Cardiac septum (tissue), 1 donor: ENCODE data around the gene ZDHHC3. TPM values are rescaled to one million over a fixed set of nuclear protein-coding genes. Genes with fewer than 3 reads are reported as not detected.
"Not testable (repeated sequence)": the region's sequence is repeated elsewhere in the genome, so short reads cannot be mapped to it uniquely, and the experiment has no call there.

Experiments
- DNase-seq: peaks from one replicate; pipeline ENCODE4 v3.0.0-alpha.2; 2020; ENCODE audit warnings: low spot score
- intact Hi-C: fragments of 100-400 bp; cut with DNase I; formaldehyde crosslinking; loops from one replicate; pipeline ENCODE4 v1.14.0; 2022
- total RNA-seq: library from RNA; stranded (reverse); fragmentation: NEBNext Ultra II Directional; extraction: Animal tissue kit (Norgen Biotek cat#: 25700); gene quantifications from one replicate; pipeline ENCODE4 v1.2.1, GENCODE V29; 2021
- donor health status: DM: no; HTN: no; CAD: no.

ZDHHC3 gene
- total RNA-seq, 1 donor from 2014 or later: 43.8 TPM

- intact Hi-C loops: no loop called here
- DNase-seq: no peak
Measured at GRCh38 chr3:45000823-45001222, 24.8 kb upstream of the ZDHHC3 start.

- intact Hi-C loops: no loop called here
- DNase-seq: no peak
Measured at GRCh38 chr3:44999782-45000181, 23.8 kb upstream of the ZDHHC3 start.

GRCh38 chr3:44996556-44996969 is 20.6 kb upstream of the ZDHHC3 start:
- intact Hi-C loops: no loop called here
- no peak for DNase-seq

- DNase-seq: no peak
- intact Hi-C loops: no loop called here
Measured at GRCh38 chr3:44995142-44995770, 19.3 kb upstream of the ZDHHC3 start.

- no peak for DNase-seq
- intact Hi-C loops: loop anchor here (5.0 kb wide), 1 partner anchor 44 kb away; no protein-coding TSS in a partner anchor
Measured at GRCh38 chr3:44993471-44994205, 17.7 kb upstream of the ZDHHC3 start.

- intact Hi-C loops: loop anchor here (5.0 kb wide), 1 partner anchor 44 kb away; no protein-coding TSS in a partner anchor
Measured at GRCh38 chr3:44992555-44993470, 16.8 kb upstream of the ZDHHC3 start.

GRCh38 chr3:44991326-44991725 is 15.4 kb upstream of the ZDHHC3 start:
- intact Hi-C loops: loop anchor here (5.0 kb wide), 1 partner anchor 46 kb away; no protein-coding TSS in a partner anchor

More at GRCh38 chr3:44992555-44993470, 16.8 kb upstream of the ZDHHC3 start:
- no peak for DNase-seq

GRCh38 chr3:44989636-44990373 is 13.8 kb upstream of the ZDHHC3 start:
- intact Hi-C loops: loop anchor here (5.0 kb wide), 1 partner anchor 47 kb away; no protein-coding TSS in a partner anchor
- no peak for DNase-seq

More at GRCh38 chr3:44991326-44991725, 15.4 kb upstream of the ZDHHC3 start:
- DNase-seq: no peak

GRCh38 chr3:44989141-44989540 is 13.2 kb upstream of the ZDHHC3 start:
- intact Hi-C loops: no loop called here
- no peak for DNase-seq

GRCh38 chr3:44988073-44988472 is 12.1 kb upstream of the ZDHHC3 start:
- no peak for DNase-seq
- intact Hi-C loops: no loop called here

GRCh38 chr3:44987332-44987731 is 11.4 kb upstream of the ZDHHC3 start:
- intact Hi-C loops: no loop called here
- no peak for DNase-seq

- intact Hi-C loops, DNase-seq: not testable (repeated sequence)
Measured at GRCh38 chr3:44986330-44986729, 10.4 kb upstream of the ZDHHC3 start.

GRCh38 chr3:44984335-44984734 is 8.4 kb upstream of the ZDHHC3 start:
- intact Hi-C loops: no loop called here
- no peak for DNase-seq

- intact Hi-C loops: no loop called here
- no peak for DNase-seq
Measured at GRCh38 chr3:44983484-44983941, 7.5 kb upstream of the ZDHHC3 start.

- DNase-seq: no peak
- intact Hi-C loops: no loop called here
Measured at GRCh38 chr3:44982817-44983216, 6.8 kb upstream of the ZDHHC3 start.

- DNase-seq: no peak
- intact Hi-C loops: no loop called here
Measured at GRCh38 chr3:44981751-44982150, 5.8 kb upstream of the ZDHHC3 start.

GRCh38 chr3:44981220-44981619 is 5.2 kb upstream of the ZDHHC3 start:
- DNase-seq: no peak
- intact Hi-C loops: no loop called here

- no peak for DNase-seq
- intact Hi-C loops: no loop called here
Measured at GRCh38 chr3:44974416-44974815, 1.6 kb downstream of the ZDHHC3 start.

GRCh38 chr3:44970926-44971490 is 5.0 kb downstream of the ZDHHC3 start:
- intact Hi-C loops: no loop called here
- DNase-seq: no peak
